GM18858 (cell line): ENCODE measurements around the gene C16orf78.

Source experiments
- ATAC-seq: cut with Tn5 transposase; IDR thresholded peaks from one replicate; pipeline ENCODE4 v1.9.1; 2021; ENCODE audit not compliant: unreplicated experiment

C16orf78 gene

DNA sequence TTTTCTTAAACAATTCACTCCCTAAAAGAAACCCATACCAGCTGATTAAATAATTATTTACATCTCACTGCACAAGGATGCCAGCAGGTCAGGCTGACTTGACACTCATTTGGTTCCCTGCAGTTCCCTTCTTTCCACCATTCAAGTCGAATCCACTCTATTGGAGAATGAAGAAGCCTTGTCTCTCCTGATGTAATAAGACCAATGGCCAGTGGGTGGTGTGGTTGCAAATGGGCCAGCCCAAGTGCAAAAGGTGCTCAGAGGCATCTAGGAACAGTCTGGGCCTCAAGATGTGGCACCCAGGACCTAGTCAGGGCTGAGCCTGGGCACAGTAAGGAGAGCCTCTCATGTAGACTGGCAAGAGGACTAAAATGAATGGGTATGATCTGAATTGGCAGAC, 9.3 kb downstream of the C16orf78 start:
- no peak for ATAC-seq

DNA sequence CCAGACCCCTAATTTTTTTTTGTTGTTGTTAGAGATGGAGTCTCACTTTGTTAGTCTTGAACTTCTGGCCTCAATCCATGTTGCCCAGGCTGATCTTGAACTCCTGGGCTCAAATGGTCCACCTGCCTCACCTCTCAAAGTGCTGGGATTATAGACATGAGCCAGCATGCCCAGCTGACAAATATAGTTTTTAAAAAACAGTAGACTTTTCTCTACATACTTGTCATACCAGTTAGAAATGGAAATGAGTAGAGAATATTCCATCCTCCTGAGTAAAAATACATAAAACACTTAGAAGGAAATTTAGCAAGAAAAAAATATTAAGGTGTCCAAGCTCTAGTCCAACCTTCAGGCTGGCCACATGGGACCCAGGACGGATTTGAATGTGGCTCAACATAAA, 21.4 kb downstream of the C16orf78 start:
- no peak for ATAC-seq

DNA sequence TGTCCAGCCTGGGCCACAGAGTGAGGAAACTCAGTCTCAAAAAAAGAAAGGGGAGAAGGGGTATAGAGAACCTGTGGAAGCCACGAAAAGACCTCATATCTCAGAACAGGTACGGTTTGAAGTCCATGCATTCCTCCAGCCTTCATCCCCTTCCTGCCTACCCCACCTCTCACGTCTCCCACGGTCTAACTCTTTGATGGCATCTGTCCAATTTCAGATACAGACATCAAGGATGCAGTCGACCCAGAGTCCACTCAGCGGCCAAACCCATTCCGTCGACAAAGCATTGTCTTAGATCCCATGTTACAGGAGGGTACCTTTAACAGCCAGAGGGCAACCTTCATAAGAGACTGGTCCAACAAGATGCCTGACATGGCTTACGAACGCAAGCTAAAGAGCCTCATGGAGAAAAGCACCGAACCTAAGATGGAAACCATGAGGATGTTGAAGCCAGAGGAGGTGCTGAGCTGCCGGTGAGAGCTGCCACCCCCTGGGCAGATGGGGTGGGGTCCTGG, 22.7 kb downstream of the C16orf78 start:
- ATAC-seq, result no peak

DNA sequence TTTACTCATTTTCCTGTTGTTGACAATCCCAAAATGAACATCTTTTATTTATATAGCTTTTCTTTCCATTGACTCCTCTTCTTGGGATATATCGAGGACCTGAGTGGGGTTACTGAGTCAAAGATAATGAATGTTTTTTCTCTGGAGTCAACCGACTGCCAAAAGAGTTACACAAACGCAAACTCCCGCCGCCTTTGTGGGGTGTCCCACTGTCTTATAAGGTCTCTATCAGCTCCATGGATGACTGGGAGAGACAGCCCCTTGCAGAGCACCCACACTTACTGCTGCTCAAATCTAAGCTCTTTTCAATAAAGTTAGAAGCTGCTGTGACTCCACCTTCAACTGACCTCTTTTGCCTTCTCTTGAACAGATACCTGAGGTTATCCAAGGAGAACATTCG, 25.2 kb downstream of the C16orf78 start:
- no peak for ATAC-seq

DNA sequence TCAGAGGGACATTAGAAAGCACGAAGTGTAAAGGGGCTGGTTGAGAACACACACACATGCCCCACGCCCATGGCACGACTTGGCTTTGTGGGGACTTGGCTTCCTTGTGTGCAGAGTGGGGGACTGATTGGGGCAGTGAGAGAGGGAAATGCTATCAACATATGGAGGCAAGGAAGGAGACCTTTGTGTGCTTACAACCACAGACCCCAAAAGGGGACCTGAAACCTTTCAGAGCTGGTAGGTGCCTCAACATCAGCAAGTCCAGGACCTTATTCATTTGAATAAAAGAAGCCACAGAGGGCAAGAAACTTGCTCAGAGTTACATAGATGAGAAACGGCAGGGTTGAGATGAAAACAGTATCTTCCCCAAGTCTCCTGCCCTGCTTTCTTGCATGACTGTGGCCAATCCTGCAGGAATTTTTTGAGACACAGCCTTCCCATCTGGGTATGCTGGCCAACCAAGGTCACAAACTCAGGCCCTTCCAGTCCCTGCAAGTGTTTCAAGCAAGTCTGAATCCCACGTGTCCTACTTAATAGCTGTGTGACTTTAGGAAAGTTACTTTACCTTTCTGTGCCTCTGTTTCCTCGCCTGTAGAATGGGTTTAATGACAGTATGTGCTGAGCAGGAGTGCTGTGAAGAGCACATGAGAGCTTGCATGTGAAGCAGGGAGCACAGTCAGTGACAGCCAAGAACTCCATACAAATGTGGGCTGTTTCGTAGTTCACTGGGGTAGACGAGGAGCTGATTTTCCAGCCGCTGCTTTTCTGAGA, 26.2 kb downstream of the C16orf78 start:
- peak; percentile 98 for ATAC-seq

DNA sequence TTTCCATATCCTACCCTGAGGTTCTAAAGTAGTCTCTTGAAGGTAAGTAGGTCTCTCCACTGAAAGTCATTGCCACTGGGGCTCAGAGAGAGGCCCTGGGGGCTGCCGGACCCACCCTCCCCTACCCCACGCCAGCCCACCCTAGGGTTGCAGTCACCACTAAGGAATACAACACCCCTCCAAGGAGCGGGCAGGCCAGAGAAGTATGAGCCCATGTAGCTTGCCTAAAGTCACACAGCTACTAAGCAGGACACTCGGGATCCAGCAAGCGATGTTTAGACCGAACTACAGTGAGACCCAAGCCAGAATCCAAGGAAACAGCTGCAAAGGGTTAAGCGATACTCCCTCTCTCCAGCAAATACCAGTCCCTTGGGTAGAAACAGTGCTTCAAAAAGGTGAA, 27.0 kb downstream of the C16orf78 start:
- ATAC-seq, result no peak

DNA sequence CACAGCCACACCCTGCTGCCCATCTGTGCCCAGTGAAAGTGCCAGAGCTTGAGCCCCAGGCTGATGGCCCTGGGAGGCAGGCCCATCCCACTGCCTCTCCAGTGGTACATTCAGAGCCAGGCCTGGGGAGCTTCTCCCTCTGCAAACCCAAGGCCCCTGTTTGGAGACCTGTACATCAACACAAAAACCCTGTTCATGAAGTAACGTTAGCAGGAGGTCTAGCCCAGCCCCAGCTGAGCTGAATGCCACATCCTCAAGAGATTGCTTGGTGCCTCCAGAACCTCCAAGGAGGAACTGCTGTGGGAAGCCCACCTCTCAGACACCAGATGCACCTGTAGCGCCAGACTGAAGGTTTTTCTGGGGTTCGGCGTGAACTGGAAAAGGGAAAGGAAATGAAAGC, 31.5 kb downstream of the C16orf78 start:
- ATAC-seq, result no peak

DNA sequence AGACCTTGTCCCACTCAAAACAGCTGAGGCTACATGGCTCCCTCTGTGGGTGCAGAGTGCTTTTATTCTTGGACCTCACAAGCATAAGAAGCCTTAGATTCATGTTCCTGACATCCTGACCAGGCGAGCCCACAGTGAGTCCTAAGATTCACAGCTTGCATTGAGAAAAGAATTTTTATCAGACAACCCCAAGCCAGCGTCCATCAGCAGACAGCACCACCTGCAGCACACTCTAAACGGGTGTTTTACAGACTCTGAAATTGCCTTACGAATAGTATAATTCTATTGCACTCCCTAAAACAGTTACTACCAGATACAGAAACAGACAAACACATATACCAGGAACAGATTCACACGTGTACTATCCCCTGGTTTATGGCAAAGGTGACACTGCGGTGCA, 31.9 kb downstream of the C16orf78 start:
- no peak for ATAC-seq

DNA sequence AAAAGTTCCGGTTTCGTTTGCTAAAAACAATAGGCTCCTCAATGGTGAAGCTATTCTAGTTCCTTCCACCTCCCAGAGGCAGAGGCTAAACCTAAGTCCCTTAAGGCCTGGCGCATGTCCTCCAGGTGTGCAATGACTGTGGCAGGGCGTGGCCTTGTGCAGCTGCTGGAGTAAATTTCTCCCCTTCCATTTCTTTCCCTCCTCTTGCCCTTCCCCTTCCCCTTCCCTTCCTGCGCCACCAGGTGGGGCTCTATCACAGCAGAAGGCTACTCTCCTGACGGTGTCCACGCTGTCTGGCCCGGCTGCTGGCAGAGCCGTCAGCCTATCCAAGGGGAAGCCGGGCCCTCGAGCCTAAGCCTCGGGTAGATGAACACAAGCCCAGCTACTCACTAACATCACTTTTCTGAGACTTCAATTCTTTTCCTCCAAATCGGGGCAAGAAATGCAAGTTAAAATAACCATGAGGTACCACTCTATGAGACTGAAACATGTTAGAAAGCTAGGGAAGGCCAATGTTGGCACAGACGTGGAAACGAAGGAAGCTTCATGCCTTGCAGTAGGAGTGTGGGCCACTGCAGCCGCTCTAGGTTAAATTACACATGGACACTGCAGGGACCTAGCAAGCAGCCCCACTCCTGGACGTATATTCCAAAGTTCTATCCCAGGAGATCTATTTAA, 34.4 kb downstream of the C16orf78 start:
- peak; percentile 87 for ATAC-seq

DNA sequence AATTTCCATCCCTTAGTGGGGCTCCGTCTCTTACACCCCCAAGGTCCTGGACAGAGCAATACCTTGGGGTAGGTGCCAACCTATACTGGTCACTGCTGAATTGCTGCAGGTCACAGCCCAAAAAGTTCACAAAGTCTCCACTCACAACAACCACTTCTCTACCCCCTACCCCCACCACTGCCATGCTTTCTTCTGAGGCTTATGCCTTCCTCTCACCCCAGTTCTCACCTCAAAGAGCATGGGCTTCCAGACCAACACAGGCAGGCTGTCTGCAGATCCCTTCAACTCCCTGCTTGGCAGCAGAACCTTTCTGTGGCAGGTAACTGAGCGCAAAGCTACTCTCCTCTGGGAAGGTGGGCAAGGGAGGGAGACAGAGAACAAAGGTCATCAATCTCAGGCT, 35.5 kb downstream of the C16orf78 start:
- no peak for ATAC-seq

DNA sequence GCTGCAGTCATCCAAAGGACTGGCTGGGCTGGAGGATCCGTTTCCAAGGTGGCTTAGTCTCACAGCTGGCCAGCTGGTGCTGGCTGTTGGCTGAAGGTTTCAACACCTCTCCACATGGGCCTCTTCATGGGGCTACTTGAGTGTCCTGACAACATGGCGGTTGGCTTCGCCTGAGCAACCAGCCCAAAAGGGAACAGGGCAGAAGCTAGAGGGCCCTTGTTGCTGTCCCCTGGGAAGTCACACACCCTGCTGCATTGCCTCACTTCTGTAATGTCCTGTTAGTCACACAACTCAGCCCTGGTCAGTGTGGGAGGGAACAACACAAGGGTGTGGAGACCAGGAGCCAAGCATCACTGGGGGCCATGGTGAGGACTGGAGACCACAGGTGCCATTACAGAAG, 36.6 kb downstream of the C16orf78 start:
- ATAC-seq, result no peak

DNA sequence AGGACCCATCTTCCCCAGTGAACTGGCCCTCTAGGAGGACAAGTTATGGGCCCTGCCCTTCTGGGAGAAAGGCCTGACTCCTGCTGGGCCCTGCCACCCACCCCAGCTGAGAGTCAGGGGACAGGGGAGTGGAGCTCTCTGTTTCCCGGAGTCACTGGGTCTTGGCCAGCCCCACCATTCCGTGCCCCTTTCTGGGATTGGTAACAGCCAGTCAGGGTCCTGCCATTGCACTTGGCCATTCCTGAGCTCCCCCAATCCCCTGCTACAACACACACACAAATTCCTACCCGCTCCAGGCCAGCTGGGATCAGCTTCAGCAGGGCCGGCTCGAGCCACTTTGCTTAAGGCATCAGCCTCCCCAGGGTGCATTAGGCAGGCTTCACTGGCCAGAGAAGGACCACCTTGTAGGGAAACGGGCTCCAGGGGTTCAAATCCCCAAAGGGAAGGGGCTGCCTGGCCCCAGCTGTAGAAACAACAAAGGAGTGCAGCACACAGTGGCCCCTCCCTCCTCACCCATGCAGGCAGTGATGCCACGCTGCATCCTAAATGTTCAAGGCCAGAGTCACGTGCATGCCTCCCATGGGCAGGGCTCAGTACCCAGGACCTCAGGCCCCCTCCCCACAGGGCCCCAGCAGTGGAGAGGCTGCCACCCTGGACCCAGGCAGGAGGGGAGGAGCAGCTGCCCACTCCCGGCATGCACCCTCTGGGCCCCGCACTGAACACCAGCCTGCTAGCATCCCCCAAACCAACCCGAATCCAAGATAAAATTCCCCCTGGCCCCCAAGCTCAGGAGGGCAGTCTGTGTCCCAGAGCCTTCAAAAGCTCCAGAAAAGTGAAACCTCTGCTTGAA, 37.7 kb downstream of the C16orf78 start:
- no peak for ATAC-seq

DNA sequence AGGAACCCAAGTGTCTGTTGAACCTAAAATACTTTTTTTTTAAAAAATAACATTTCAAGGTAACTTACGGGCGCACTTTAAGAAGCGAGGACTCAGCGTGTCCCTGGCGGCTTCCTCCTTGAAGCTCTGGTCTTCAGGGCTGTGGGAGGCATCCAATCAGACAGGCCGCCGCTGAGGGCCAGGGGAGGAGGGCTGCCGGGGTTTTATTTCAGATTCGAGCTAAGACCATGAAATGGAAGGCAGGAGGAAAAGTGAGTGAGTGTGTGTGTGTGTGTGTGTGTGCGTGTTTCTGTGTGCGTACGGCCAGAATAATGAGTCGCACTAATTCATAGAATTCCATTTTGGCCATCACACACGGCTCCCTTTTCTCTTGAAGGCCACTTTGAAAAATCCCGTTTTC, 41.1 kb downstream of the C16orf78 start:
- ATAC-seq, result no peak

DNA sequence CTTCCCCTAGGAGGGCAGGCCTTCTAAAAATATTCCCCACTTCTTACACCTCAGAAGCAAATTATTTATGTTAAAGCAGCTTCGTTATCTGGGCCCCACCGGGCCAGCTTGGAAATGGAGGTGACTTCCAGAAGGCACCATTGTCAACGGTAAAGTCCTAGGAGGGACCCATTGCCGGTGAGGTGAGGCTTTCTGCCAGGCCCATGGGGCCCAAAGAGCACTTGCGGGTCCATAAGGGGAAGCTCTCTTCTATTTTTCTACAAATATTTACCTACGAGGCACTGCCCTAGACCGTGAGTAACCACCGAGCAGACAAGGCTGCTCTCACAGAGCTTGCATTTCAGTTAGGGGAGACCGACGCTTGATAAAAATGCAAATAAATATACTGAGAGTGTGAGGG, 41.5 kb downstream of the C16orf78 start:
- no peak for ATAC-seq

DNA sequence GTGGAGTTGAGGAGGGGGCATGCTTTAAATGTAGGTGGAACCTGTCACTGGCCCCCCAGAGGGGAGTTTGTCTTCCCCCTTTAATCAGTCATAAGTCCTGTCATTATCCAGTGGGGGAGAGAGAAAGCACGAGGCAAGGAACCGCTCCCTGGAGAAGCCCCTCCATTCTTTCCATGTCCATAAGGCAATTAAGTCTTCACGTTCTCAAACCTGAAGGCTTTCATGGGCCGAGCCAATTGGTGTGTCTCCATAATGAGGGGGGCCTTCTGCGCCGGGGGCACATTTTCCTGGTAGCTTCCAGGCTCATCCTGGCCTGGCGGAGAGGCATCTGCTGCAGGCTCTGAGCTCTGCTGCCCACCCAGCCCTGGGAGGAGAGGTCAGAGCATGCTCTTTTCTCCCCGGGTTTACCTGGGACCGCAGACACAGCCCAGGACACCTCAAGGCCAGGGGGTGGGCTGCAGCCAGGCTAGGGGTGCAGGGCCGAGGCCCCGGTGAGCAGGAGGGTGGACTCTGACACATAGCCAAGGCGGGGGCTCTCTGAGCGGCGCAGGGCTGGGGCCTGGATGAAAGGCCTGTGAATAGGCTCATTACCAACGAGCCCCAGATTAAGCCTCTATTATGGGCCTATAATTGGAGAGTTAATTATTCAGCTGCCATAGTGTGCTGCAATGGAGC, 42.5 kb downstream of the C16orf78 start:
- no peak for ATAC-seq

DNA sequence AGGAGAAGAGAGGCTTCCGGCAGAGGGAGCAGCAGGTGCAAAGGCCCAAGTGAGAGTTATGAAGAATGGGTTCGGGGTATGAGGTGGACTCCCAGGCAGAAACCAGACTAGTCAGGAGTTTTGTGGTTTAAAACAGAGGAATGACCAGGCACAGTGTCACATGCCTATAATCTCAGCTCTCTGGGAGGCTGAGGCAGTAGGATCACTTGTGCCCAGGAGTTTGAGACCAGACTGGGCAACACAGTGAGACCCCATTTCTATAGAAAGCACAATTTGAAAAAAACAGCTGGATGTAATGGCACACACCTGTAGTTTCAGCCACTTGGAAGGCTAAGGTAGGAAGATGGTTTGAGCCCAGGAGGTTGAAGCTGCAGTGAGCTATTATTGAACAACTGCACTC, 43.8 kb downstream of the C16orf78 start:
- ATAC-seq, result no peak

DNA sequence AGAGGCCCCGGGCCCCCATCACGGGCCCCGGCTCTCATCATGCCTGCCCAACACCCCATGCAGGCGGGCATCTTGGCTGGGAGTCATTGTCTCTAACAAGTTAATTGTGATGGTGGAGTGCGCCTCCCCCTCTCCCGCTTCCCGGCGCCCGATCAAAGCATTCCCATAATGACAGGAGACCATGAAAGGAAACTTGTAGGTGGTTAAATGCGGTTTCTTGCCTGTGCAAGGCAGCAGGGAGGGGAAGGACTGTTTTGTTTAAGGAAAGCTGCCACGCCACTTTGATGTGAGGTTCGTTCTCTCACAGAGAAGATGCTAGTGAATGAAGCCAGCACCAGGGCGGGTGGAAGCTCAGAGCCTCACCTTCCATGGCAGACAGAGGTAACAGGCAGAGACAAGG, 45.4 kb downstream of the C16orf78 start:
- no peak for ATAC-seq

DNA sequence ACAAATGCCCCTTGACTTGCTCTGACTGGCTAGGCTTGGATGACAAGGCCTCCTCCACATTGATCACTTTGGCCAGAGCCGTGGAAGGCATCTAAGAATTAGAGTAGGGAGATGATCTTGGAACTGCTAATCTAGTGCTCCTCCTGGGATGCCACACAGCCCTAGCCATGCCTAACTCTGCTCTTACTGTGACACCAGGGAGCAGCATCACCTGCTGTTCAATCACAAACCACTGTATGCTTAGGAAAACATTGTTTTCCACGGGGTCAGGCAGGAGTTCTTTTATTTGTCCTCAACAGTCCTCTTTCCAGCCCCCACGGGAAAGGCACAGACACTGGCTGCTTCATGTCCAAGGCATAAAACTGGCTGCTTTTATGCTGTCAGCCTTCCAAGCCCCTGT, 46.3 kb downstream of the C16orf78 start:
- no peak for ATAC-seq

DNA sequence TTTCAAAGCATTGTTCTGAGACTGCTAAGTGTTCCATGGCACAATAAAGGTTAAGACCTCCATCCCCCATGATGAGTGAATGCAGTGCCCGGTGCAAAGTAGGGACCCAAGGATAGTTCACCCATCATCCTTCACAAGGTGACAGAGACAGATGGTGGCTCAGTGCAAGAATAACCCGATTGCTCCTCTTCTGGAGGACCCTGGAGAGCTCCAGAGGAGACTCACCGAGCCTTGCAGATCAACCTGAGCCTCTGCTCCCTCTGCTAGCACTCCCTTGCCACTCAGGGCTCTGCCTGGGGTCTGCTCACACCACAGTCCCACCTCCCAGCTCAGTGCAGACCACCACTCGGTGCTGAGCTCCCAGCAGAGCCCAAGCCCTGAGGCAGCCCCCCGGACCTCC, 49.3 kb downstream of the C16orf78 start:
- no peak for ATAC-seq

DNA sequence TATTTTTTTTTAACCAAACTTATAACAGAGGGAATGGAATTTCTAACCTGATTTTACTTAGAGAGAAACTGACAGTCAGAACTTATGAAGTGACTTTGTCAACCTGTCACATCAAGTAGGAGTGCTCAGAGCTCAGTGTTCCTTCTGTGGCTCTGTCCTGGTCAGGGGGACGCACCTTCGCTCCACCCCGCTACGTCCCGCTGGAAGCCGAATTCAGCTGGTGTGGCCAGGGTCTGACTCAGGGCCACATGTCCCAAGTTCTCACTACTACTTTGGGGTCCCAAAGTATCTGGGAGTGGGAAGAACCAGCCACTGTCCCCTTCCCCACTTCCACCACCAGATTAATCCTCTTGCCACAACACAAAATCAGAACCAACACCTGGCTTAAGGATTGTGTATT, 51.4 kb downstream of the C16orf78 start:
- no peak for ATAC-seq

DNA sequence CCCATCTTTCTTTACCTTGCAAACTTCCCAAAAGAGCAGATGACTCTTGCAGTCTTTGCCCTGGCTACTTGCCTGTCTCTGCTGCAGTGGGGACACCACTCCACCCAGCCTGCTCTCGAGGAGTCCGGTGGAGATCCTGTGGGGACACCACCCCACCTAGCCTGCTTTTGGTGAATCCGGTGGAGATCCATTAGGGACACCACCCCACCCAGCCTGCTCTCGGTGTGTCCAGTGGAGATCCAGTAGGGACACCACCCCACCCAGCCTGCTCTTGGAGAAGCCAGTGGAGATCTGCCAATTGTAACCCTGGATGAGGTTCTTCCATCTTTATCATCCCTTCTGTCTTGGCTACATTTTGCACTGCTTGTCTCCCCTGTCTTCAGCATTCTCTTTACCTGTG, 54.2 kb downstream of the C16orf78 start:
- no peak for ATAC-seq
